ENCODE results near the gene CTU2.

Gene CTU2

DNA sequence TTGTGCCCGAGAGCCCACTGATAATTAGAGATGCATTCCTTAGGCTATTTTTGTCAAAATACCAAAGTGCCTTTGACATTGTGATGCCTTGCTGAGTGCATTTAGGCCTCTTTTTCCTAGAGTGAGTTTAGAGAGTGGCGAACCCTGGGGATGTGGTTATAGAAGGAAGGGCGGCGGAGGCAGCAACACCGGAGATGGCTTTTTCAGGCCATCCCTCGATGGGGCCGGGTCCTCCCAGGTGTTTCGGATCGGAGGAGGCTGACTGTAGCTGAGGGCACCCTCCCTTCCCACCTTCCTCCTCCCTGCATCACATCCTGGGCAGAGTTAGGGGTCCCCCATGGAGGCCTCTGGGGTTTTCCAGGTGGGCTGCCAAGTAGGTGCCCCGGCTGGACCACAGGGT, 13.4 kb upstream of the CTU2 start:
- Mint-ChIP-seq H3K27me3 (ENCODE audit: low read depth, poor library complexity) (peaks cover 40% of the 10 kb centered on the region), H3K4me3 (no peak overlapping the region), H3K9me3 (no peaks in the 10 kb centered on the region), H3K36me3 (ENCODE audit: low read depth) (no peaks in the 10 kb centered on the region), H3K4me1 (peaks cover 5% of the 10 kb centered on the region), H3K27ac (no peak overlapping the region)
- TF ChIP-seq CTCF (IDR thresholded peaks at IDR 0.05), result no peak
- DNase-seq, result no peak

GRCh38 chr16:88693420-88694177, 12.7 kb upstream of the CTU2 start:
- no peak overlapping the region for H3K4me3 Mint-ChIP-seq
- no peaks in the 10 kb centered on the region for H3K9me3 Mint-ChIP-seq
- DNase-seq, result no peak
- no peaks in the 10 kb centered on the region for H3K36me3 Mint-ChIP-seq (ENCODE audit: low read depth)
- no peak for TF ChIP-seq CTCF (IDR thresholded peaks at IDR 0.05)
- peaks cover 4% of the 10 kb centered on the region for H3K4me1 Mint-ChIP-seq
- peaks cover 33% of the 10 kb centered on the region for H3K27me3 Mint-ChIP-seq (ENCODE audit: low read depth, poor library complexity)
- H3K27ac Mint-ChIP-seq, result no peak overlapping the region

DNA sequence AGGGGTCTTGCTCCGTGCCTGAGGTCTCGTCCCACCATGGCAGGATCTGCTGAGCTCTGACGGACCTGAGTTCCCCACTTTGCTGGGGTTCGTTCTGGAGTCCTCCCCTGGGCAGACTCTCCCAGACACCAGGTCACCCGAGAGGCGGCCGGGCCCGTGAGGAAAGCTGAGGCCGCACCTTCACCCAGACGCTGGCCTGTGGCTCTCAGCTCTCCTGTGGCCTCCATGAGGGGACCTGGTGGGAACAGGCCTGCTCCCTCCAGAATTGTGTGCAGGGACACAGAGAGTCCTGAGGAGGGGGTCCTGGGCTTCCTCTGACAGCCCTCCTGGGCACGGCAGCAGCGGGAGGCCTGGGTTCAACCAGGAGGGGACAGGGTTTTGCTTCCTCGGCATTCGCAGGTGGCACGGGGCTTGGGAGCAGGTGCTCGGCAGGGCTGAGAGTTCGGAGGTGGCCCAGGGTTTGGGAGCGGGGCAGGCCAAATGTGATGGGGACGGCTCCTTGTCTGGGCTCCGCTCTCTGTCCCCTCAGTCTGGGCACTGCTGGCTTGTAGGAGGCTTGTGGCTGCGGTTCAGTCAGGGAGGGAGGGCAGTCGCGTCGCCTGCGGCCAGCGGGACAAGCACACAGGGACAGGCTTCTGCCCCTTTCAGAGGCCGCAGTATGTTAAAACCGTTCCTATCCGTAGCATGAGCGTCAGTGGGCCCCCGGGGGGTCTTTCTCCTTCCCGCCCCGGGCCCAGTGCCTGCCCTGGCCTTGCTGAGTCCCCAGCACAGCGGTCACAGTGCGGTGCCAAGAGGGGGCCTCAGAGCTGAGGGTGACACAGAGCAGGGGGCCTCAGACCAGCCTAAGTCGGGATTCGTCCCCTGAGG, 11.8 kb upstream of the CTU2 start:
- DNase-seq, result no peak
- peak overlapping the region; percentile 64 for H3K27ac Mint-ChIP-seq

GRCh38 chr16:88695218-88695617, 11.1 kb upstream of the CTU2 start:
- Mint-ChIP-seq H3K9me3 (no peaks in the 10 kb centered on the region), H3K27me3 (ENCODE audit: low read depth, poor library complexity) (peaks cover 17% of the 10 kb centered on the region), H3K36me3 (ENCODE audit: low read depth) (no peaks in the 10 kb centered on the region), H3K27ac (no peak overlapping the region), H3K4me3 (no peak overlapping the region), H3K4me1 (no peaks in the 10 kb centered on the region)
- no peak for TF ChIP-seq CTCF (IDR thresholded peaks at IDR 0.05)
- DNase-seq, result no peak

More for the DNA sequence above, 11.8 kb upstream of the CTU2 start:
- H3K4me3 Mint-ChIP-seq, result no peak overlapping the region
- no peaks in the 10 kb centered on the region for H3K36me3 Mint-ChIP-seq (ENCODE audit: low read depth)
- H3K27me3 Mint-ChIP-seq (ENCODE audit: low read depth, poor library complexity), result peaks cover 24% of the 10 kb centered on the region
- no peak for TF ChIP-seq CTCF (IDR thresholded peaks at IDR 0.05)
- H3K4me1 Mint-ChIP-seq, result no peaks in the 10 kb centered on the region
- no peaks in the 10 kb centered on the region for H3K9me3 Mint-ChIP-seq

- Mint-ChIP-seq H3K27ac (no peak overlapping the region), H3K9me3 (no peaks in the 10 kb centered on the region), H3K4me3 (no peak overlapping the region), H3K36me3 (ENCODE audit: low read depth) (no peaks in the 10 kb centered on the region), H3K4me1 (no peaks in the 10 kb centered on the region), H3K27me3 (ENCODE audit: low read depth, poor library complexity) (peaks cover 11% of the 10 kb centered on the region)
- no peak for DNase-seq
- TF ChIP-seq CTCF (IDR thresholded peaks at IDR 0.05), result no peak
Observed at GRCh38 chr16:88695753-88696152, 10.6 kb upstream of the CTU2 start.
